WTC11 (cell line): Measurements from ENCODE around the gene DHX57. TPM values are rescaled to one million over a fixed set of nuclear protein-coding genes. Genes with fewer than 3 reads are reported as not detected.

Source experiments
- ATAC-seq: fragments of 200-7000 bp; cut with Tn5 transposase; 2 replicates; pipeline ENCODE4 v1.10.0; 2021; ENCODE audit warnings: mild to moderate bottlenecking, moderate library complexity
- CTCF ChIA-PET: fragments of 300-600 bp; sonication (Branson Sonifier 250); formaldehyde crosslinking; loops from one replicate; lab custom pipeline; 2021; ENCODE audit warnings: antibody characterized with exemption; lab: Charles Lee
- POLR2A ChIA-PET: fragments of 350-600 bp; sonication (Branson Sonifier 250); formaldehyde crosslinking; loops from one replicate; lab custom pipeline; 2021; ENCODE audit warnings: antibody characterized with exemption; lab: Charles Lee
- DNase-seq: peaks from one replicate; pipeline ENCODE4 v3.0.0; 2021; ENCODE audit warnings: low spot score
- H3K27ac Mint-ChIP-seq: 2 replicates; pipeline ENCODE4 v1.8.0; 2021; ENCODE audit warnings: mixed read lengths
- H3K27me3 Mint-ChIP-seq: 2 replicates; pipeline ENCODE4 v1.8.0; 2021; ENCODE audit warnings: low read depth, mild to moderate bottlenecking, moderate library complexity, mixed read lengths
- H3K36me3 Mint-ChIP-seq: 2 replicates; pipeline ENCODE4 v1.8.0; 2021; ENCODE audit warnings: mixed read lengths
- H3K4me1 Mint-ChIP-seq: 2 replicates; pipeline ENCODE4 v1.8.0; 2022; ENCODE audit warnings: mixed read lengths
- H3K4me3 Mint-ChIP-seq: 2 replicates; pipeline ENCODE4 v1.8.0; 2021; ENCODE audit warnings: mild to moderate bottlenecking, moderate library complexity, mixed read lengths
- H3K9me3 Mint-ChIP-seq: 2 replicates; pipeline ENCODE4 v1.8.0; 2021; ENCODE audit warnings: mixed read lengths
- CREB1 ChIP-seq: sonication (generic); formaldehyde crosslinking; IDR thresholded peaks from 2 replicates; pipeline ENCODE4 v1.8.0; 2023; ENCODE audit warnings: mild to moderate bottlenecking, missing genetic modification reagents
- CTCF ChIP-seq: fragments of 200-600 bp; IDR thresholded peaks from 2 replicates; pipeline ENCODE4 v1.8.0; 2022; ENCODE audit warnings: antibody characterized with exemption
- ETV6 ChIP-seq: sonication (generic); formaldehyde crosslinking; IDR thresholded peaks from 2 replicates; pipeline ENCODE4 v1.8.1; 2022; ENCODE audit warnings: mild to moderate bottlenecking, missing genetic modification reagents
- FOXJ3 ChIP-seq: sonication (generic); formaldehyde crosslinking; IDR thresholded peaks from 2 replicates; pipeline ENCODE4 v1.9.0; 2021; ENCODE audit warnings: missing genetic modification reagents, mild to moderate bottlenecking, borderline replicate concordance
- FOXK1 ChIP-seq: sonication (generic); formaldehyde crosslinking; IDR thresholded peaks from 2 replicates; pipeline ENCODE4 v1.8.0; 2022; ENCODE audit warnings: mild to moderate bottlenecking, moderate library complexity, missing genetic modification reagents
- FOXP1 ChIP-seq: sonication (generic); formaldehyde crosslinking; IDR thresholded peaks from 2 replicates; pipeline ENCODE4 v1.8.0; 2022; ENCODE audit warnings: missing genetic modification reagents, mild to moderate bottlenecking, moderate library complexity, borderline replicate concordance
- GRHL2 ChIP-seq: fragments of 250-450 bp; sonication (Bioruptor Pico); IDR thresholded peaks from 2 replicates; pipeline ENCODE4 v1.8.0; 2022; ENCODE audit warnings: mild to moderate bottlenecking, moderate library complexity; ENCODE audit not compliant: insufficient replicate concordance, severe bottlenecking
- IRF2 ChIP-seq: sonication (generic); formaldehyde crosslinking; IDR thresholded peaks from 2 replicates; pipeline ENCODE4 v1.8.0; 2022; ENCODE audit warnings: low read depth, missing genetic modification reagents, borderline replicate concordance
- JUN ChIP-seq: sonication (generic); formaldehyde crosslinking; IDR thresholded peaks from 2 replicates; pipeline ENCODE4 v1.8.0; 2023; ENCODE audit warnings: mild to moderate bottlenecking, missing genetic modification reagents
- MXD4 ChIP-seq: fragments of 250-450 bp; sonication (Bioruptor Pico); IDR thresholded peaks from 2 replicates; pipeline ENCODE4 v1.8.0; 2021; ENCODE audit warnings: mild to moderate bottlenecking, moderate library complexity, borderline replicate concordance
- NR3C1 ChIP-seq: sonication (generic); formaldehyde crosslinking; conservative IDR thresholded peaks from 2 replicates; pipeline ENCODE4 v1.8.1; 2023; ENCODE audit warnings: low read depth, mild to moderate bottlenecking, missing genetic modification reagents
- PRDM15 ChIP-seq: sonication (generic); formaldehyde crosslinking; IDR thresholded peaks from 2 replicates; pipeline ENCODE4 v1.8.0; 2022; ENCODE audit warnings: missing genetic modification reagents
- SOX15 ChIP-seq: fragments of 250-450 bp; sonication (Bioruptor Pico); IDR thresholded peaks from 2 replicates; pipeline ENCODE4 v1.9.0; 2021; ENCODE audit warnings: mild to moderate bottlenecking
- TEAD4 ChIP-seq: sonication (generic); formaldehyde crosslinking; IDR thresholded peaks from 2 replicates; pipeline ENCODE4 v1.8.0; 2022; ENCODE audit warnings: mild to moderate bottlenecking, missing genetic modification reagents
- USF1 ChIP-seq: sonication (generic); formaldehyde crosslinking; IDR thresholded peaks from 2 replicates; pipeline ENCODE4 v1.8.0; 2022; ENCODE audit warnings: mild to moderate bottlenecking, missing genetic modification reagents
- ZBTB21 ChIP-seq: sonication (generic); formaldehyde crosslinking; IDR thresholded peaks from 2 replicates; pipeline ENCODE4 v1.8.1; 2023; ENCODE audit warnings: mild to moderate bottlenecking, missing genetic modification reagents, borderline replicate concordance
- ZNF138 ChIP-seq: sonication (generic); formaldehyde crosslinking; conservative IDR thresholded peaks from 2 replicates; pipeline ENCODE4 v1.8.1; 2022; ENCODE audit warnings: mild to moderate bottlenecking, moderate library complexity, missing genetic modification reagents
- ZNF232 ChIP-seq: sonication (generic); formaldehyde crosslinking; IDR thresholded peaks from 2 replicates; pipeline ENCODE4 v1.8.0; 2022; ENCODE audit warnings: mild to moderate bottlenecking, missing genetic modification reagents
- total RNA-seq: library from RNA; stranded (reverse); gene quantifications from 3 replicates; pipeline ENCODE4 v1.2.3, GENCODE V29; 2021
- TF ChIP-seq, protein P1 (sequence below): sonication (generic); formaldehyde crosslinking; IDR thresholded peaks from 2 replicates; pipeline ENCODE4 v1.8.1; 2022; ENCODE audit warnings: mild to moderate bottlenecking, missing genetic modification reagents, moderate library complexity, borderline replicate concordance
- TF ChIP-seq, protein P2 (sequence below): sonication (generic); formaldehyde crosslinking; conservative IDR thresholded peaks from 2 replicates; pipeline ENCODE4 v1.8.1; 2023; ENCODE audit warnings: mild to moderate bottlenecking, low read depth, missing genetic modification reagents, moderate library complexity
- TF ChIP-seq, protein P3 (sequence below): sonication (generic); formaldehyde crosslinking; IDR thresholded peaks from 2 replicates; pipeline ENCODE4 v1.8.1; 2023; ENCODE audit warnings: mild to moderate bottlenecking, missing genetic modification reagents
- TF ChIP-seq, protein P4 (sequence below): sonication (generic); formaldehyde crosslinking; IDR thresholded peaks from 2 replicates; pipeline ENCODE4 v1.8.1; 2023; ENCODE audit warnings: mild to moderate bottlenecking, missing genetic modification reagents, moderate library complexity

DHX57 gene
- total RNA-seq, 1 experiment from 2014 or later = 30.3 TPM

DNA sequence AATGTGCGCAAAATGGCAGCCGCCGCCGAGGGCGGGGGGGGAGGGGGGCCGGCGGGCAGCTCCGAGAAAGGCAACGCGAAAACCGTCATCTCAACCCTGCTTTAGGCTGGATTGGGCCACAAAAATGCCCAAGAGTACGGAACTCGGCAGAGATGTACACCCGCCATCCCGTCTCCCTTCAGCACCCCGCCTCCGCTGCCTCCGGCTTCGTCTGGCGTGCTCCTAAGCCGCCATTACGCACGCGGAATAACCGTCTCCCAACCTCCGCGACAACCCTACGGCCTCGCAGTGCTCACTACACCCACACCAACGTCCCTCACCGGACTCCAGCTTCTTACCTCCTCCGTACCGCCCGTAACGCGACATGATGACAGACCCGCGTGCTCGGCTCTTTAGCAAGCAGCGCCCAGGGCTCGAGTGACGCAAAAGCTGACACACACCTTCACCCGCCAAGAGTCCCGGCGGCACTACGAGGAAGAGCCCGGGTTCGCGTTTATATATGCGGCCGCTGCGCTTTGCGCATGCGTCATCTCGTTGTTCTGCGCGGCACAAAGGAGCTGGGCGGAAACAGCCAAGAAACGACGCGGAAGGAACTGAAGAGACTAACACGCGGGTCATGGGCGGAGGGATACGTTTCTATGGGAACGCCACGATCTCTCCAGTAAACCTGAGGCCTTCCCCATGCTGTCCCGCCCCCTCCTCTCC, 124.7 kb downstream of the DHX57 start, which contains the start of gene SRSF7:
Gene SRSF7, minus strand, starts transcription at position 471 of the 705 bp plus-strand sequence. Its CDS starts 105 bp downstream, at position 366.
- Mint-ChIP-seq H3K9me3 (no peaks in the 10 kb centered on the region), H3K36me3 (peaks cover 46% of the 10 kb centered on the region), H3K27me3 (no peaks in the 10 kb centered on the region), H3K27ac (peak within 1 kb of the TSS; percentile 100), H3K4me3 (peak within 1 kb of the TSS; percentile 100), H3K4me1 (peaks cover 44% of the 10 kb centered on the region)
- ATAC-seq (peak; percentile 89), DNase-seq (peak; percentile 97)
- ChIA-PET POLR2A (interaction anchor here (0.5 to 2.4 kb wide), 40 partner anchors 8 to 1784 kb away, joined by 3 to 55 read pairs (median 4); partner anchors contain the start of genes ATL2, DHX57, GALM and HNRNPLL), CTCF (interaction anchor here (0.6 to 2.1 kb wide), 4 partner anchors 148 to 300 kb away, joined by 3 to 5 read pairs (median 4); no protein-coding TSS in a partner anchor)
- TF ChIP-seq NR3C1 (CRISPR knock-in tag) (peak; percentile 54; the same call in 1 of the 2 replicates), ZBTB21 (peak; percentile 94), FOXJ3 (CRISPR knock-in tag) (no peak), CREB1 (CRISPR knock-in tag) (no peak), TEAD4 (peak; percentile 90), ZNF232 (peak; percentile 90), USF1 (CRISPR knock-in tag) (peak; percentile 66), PRDM15 (CRISPR knock-in tag) (no peak), FOXP1 (peak; percentile 96), MXD4 (no peak), SOX15 (CRISPR knock-in tag) (peak; percentile 86), ETV6 (CRISPR knock-in tag) (peak; percentile 97), ZNF138 (peak; percentile 93; the same call in 1 of the 2 replicates), JUN (CRISPR knock-in tag) (peak; percentile 84; the same call in 1 of the 2 replicates), GRHL2 (CRISPR knock-in tag) (no peak), CTCF (no peak), FOXK1 (peak; percentile 76), IRF2 (CRISPR knock-in tag) (no peak)
- TF ChIP-seq, protein P1, sequence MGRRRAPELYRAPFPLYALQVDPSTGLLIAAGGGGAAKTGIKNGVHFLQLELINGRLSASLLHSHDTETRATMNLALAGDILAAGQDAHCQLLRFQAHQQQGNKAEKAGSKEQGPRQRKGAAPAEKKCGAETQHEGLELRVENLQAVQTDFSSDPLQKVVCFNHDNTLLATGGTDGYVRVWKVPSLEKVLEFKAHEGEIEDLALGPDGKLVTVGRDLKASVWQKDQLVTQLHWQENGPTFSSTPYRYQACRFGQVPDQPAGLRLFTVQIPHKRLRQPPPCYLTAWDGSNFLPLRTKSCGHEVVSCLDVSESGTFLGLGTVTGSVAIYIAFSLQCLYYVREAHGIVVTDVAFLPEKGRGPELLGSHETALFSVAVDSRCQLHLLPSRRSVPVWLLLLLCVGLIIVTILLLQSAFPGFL (CRISPR knock-in tag) = peak; percentile 91; the same call in 1 of the 2 replicates
- TF ChIP-seq, protein P2, sequence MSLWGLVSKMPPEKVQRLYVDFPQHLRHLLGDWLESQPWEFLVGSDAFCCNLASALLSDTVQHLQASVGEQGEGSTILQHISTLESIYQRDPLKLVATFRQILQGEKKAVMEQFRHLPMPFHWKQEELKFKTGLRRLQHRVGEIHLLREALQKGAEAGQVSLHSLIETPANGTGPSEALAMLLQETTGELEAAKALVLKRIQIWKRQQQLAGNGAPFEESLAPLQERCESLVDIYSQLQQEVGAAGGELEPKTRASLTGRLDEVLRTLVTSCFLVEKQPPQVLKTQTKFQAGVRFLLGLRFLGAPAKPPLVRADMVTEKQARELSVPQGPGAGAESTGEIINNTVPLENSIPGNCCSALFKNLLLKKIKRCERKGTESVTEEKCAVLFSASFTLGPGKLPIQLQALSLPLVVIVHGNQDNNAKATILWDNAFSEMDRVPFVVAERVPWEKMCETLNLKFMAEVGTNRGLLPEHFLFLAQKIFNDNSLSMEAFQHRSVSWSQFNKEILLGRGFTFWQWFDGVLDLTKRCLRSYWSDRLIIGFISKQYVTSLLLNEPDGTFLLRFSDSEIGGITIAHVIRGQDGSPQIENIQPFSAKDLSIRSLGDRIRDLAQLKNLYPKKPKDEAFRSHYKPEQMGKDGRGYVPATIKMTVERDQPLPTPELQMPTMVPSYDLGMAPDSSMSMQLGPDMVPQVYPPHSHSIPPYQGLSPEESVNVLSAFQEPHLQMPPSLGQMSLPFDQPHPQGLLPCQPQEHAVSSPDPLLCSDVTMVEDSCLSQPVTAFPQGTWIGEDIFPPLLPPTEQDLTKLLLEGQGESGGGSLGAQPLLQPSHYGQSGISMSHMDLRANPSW (CRISPR knock-in tag) = no peak
- TF ChIP-seq, protein P3, sequence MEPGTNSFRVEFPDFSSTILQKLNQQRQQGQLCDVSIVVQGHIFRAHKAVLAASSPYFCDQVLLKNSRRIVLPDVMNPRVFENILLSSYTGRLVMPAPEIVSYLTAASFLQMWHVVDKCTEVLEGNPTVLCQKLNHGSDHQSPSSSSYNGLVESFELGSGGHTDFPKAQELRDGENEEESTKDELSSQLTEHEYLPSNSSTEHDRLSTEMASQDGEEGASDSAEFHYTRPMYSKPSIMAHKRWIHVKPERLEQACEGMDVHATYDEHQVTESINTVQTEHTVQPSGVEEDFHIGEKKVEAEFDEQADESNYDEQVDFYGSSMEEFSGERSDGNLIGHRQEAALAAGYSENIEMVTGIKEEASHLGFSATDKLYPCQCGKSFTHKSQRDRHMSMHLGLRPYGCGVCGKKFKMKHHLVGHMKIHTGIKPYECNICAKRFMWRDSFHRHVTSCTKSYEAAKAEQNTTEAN (CRISPR knock-in tag) = peak; percentile 77
- TF ChIP-seq, protein P4, sequence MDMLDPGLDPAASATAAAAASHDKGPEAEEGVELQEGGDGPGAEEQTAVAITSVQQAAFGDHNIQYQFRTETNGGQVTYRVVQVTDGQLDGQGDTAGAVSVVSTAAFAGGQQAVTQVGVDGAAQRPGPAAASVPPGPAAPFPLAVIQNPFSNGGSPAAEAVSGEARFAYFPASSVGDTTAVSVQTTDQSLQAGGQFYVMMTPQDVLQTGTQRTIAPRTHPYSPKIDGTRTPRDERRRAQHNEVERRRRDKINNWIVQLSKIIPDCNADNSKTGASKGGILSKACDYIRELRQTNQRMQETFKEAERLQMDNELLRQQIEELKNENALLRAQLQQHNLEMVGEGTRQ (CRISPR knock-in tag) = peak; percentile 49
